ENCODE data around the gene DPF3. TPM values are rescaled to one million over a fixed set of nuclear protein-coding genes. Genes with fewer than 3 reads are reported as not detected.

Gene DPF3
- polyA plus RNA-seq, 1 experiment = 15.8 TPM

DNA sequence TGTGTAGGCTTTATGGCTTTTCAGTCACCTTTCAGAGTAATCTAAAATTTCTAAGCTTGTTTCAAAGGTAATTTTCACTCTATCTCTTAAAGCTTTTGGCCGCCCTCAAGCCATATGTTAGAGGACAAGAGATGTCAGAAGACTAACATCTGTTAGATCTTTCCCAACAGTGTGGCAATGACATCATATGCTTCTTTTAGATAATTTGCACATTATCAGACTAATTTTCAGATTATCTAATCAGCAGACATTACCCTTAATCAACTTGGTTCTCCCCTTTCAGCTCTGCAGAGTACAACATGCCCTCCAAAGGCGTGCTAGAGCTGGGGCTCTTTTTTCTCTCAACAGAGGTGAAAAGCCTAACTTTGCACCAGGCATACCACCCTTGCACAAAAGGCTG is 207.1 kb downstream of the DPF3 start:
- ChIA-PET POLR2A (interaction anchor here (1.1 kb wide), 1 partner anchor 79 kb away, joined by 5 read pairs; no protein-coding TSS in a partner anchor), CTCF (interaction anchor here (0.9 to 1.3 kb wide), 2 partner anchors 170 to 218 kb away, joined by 3 to 6 read pairs; no protein-coding TSS in a partner anchor)
- TF ChIP-seq, protein P1, sequence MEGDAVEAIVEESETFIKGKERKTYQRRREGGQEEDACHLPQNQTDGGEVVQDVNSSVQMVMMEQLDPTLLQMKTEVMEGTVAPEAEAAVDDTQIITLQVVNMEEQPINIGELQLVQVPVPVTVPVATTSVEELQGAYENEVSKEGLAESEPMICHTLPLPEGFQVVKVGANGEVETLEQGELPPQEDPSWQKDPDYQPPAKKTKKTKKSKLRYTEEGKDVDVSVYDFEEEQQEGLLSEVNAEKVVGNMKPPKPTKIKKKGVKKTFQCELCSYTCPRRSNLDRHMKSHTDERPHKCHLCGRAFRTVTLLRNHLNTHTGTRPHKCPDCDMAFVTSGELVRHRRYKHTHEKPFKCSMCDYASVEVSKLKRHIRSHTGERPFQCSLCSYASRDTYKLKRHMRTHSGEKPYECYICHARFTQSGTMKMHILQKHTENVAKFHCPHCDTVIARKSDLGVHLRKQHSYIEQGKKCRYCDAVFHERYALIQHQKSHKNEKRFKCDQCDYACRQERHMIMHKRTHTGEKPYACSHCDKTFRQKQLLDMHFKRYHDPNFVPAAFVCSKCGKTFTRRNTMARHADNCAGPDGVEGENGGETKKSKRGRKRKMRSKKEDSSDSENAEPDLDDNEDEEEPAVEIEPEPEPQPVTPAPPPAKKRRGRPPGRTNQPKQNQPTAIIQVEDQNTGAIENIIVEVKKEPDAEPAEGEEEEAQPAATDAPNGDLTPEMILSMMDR (IDR thresholded peaks at IDR 0.05; ENCODE audit: low read depth, low read length) = no peak
- DNase-seq (ENCODE audit: low read depth, low spot score) = no peak
- Histone ChIP-seq H3K4me3 (ENCODE audit: low read depth, low read length) (no peak overlapping the region), H3K27ac (ENCODE audit: low read depth, low read length) (no peak overlapping the region), H3K27me3 (ENCODE audit: control insufficient read depth, insufficient read depth, low read length) (no peaks in the 10 kb centered on the region), H3K9me3 (ENCODE audit: control insufficient read depth, insufficient read depth, low read length) (no peaks in the 10 kb centered on the region)

DNA sequence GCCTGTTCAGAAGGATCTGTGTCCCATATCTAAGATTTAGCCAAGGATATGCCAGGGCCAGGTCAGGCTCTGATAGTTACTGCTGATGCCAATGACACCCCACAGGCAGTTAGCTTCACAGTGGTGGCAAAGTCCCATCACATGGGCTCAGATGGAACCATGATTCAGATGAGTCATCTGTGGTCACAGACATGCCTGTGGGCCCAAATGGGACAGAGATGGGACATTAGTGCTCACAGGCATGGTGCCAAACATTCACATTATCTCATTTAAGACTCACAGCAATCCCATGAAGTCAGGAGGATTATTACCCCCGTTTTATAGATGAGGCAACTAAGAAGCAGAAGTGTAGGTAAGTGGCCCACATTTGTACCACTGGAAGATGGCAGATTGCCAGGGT is 207.8 kb downstream of the DPF3 start:
- Histone ChIP-seq H3K27me3 (ENCODE audit: control insufficient read depth, insufficient read depth, low read length) (no peaks in the 10 kb centered on the region), H3K9me3 (ENCODE audit: control insufficient read depth, insufficient read depth, low read length) (no peaks in the 10 kb centered on the region), H3K4me3 (ENCODE audit: low read depth, low read length) (no peak overlapping the region), H3K27ac (ENCODE audit: low read depth, low read length) (no peak overlapping the region)
- ChIA-PET POLR2A (interaction anchor here (1.1 kb wide), 1 partner anchor 78 kb away, joined by 5 read pairs; no protein-coding TSS in a partner anchor), CTCF (no interaction called here)
- no peak for DNase-seq (ENCODE audit: low read depth, low spot score)
- TF ChIP-seq, protein P1 (IDR thresholded peaks at IDR 0.05; ENCODE audit: low read depth, low read length) = no peak

DNA sequence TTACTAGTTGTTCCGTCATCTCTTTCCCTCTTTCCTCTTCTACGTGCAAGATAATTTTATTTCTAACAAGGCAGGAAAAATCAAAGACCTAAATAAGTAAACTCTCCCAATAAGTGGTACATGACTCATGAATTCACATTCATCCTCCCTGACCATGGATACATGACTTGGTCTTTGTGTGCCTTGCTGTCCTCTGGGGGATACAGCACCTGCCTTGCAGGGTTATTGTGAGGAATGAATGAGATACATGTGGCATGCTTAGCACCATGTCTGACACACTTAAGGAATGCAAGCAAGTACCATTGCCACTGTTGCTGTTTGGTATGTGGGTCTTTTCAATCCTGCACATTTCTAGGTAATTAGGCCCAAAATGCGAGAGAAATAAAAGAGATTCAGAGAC is 208.4 kb downstream of the DPF3 start:
- TF ChIP-seq, protein P1 (IDR thresholded peaks at IDR 0.05; ENCODE audit: low read depth, low read length) = no peak
- POLR2A ChIA-PET = no interaction called here
- CTCF ChIA-PET = no interaction called here
- no peak overlapping the region for H3K27ac ChIP-seq (ENCODE audit: low read depth, low read length)
- H3K4me3 ChIP-seq (ENCODE audit: low read depth, low read length) = no peak overlapping the region
- H3K27me3 ChIP-seq (ENCODE audit: control insufficient read depth, insufficient read depth, low read length) = no peaks in the 10 kb centered on the region
- no peak for DNase-seq (ENCODE audit: low read depth, low spot score)
- no peaks in the 10 kb centered on the region for H3K9me3 ChIP-seq (ENCODE audit: control insufficient read depth, insufficient read depth, low read length)

DNA sequence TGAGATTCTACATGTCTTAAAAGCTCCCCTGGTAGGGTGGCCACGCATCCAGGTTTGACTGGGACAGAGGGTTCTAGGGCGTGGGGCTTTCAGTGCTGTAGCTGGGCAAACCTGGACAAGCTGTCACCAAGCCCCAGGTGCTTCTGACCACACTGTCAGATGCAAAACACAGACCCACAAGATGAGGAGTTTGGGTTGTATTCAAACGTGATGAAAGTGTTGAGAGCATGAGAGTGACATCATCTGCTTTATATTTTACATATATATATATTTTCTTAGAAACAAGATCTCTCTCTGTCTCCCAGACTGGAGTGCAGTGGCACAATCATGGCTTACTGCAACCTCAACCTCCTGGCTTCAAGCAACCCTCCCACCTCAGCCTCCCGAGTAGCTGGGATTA is 210.1 kb downstream of the DPF3 start:
- H3K27ac ChIP-seq (ENCODE audit: low read depth, low read length) = peak overlapping the region; percentile 11
- TF ChIP-seq, protein P1 (IDR thresholded peaks at IDR 0.05; ENCODE audit: low read depth, low read length) = no peak
- CTCF ChIA-PET = no interaction called here
- POLR2A ChIA-PET = no interaction called here
- no peaks in the 10 kb centered on the region for H3K9me3 ChIP-seq (ENCODE audit: control insufficient read depth, insufficient read depth, low read length)
- no peak for DNase-seq (ENCODE audit: low read depth, low spot score)
- no peaks in the 10 kb centered on the region for H3K27me3 ChIP-seq (ENCODE audit: control insufficient read depth, insufficient read depth, low read length)
- H3K4me3 ChIP-seq (ENCODE audit: low read depth, low read length) = no peak overlapping the region

DNA sequence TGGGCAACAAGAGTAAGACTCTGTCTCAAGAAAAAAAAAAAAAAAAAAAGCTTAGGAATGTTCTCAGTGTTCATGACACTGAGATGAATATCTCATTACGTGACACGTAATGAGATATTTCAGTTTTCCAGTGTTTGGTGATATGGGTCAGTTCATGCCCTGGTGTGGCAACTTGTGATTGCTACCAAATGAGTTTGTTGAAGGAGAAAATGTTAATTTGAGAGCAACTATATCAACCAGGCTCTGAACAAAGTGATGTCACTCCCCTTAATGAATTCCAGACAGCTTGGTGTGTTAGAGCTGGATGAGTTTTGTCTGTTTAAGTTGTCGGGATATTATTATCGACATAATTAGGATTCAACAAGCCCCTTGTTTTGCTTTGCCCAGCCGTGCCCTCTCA is 211.7 kb downstream of the DPF3 start:
- ChIA-PET POLR2A (interaction anchor here (0.6 kb wide), 2 partner anchors 281 to 1577 kb away, joined by 3 read pairs; no protein-coding TSS in a partner anchor), CTCF (no interaction called here)
- Histone ChIP-seq H3K27ac (ENCODE audit: low read depth, low read length) (no peak overlapping the region), H3K9me3 (ENCODE audit: control insufficient read depth, insufficient read depth, low read length) (no peaks in the 10 kb centered on the region), H3K27me3 (ENCODE audit: control insufficient read depth, insufficient read depth, low read length) (no peaks in the 10 kb centered on the region), H3K4me3 (ENCODE audit: low read depth, low read length) (no peak overlapping the region)
- no peak for DNase-seq (ENCODE audit: low read depth, low spot score)
- TF ChIP-seq, protein P1 (IDR thresholded peaks at IDR 0.05; ENCODE audit: low read depth, low read length) = no peak

Data from AG04450 (cell line).